Lung (tissue), 12 donors: ENCODE measurements around the gene CABLES2. TPM values are rescaled to one million over a fixed set of nuclear protein-coding genes. Genes with fewer than 3 reads are reported as not detected.

Experiments
- ATAC-seq: fragments of 200-7000 bp; cut with Tn5 transposase; one replicate; pipeline ENCODE4 v1.9.1; 2020; ENCODE audit warnings: moderate number of reproducible peaks; ENCODE audit not compliant: insufficient read depth, low FRiP score
- DNase-seq, 3 donors: peaks; one replicate each; pipeline ENCODE4 v3.0.0-alpha.2; 2013 to 2017
- H3K27ac ChIP-seq, 2 donors: one replicate each; pipeline ENCODE4 v1.5.1; 2013; ENCODE audit warnings: mild to moderate bottlenecking in 2 of 2, moderate library complexity in 2 of 2, control low read depth in 1 of 2, inconsistent platforms in 1 of 2, low read depth in 1 of 2, low read length in 1 of 2
- H3K27me3 ChIP-seq, 3 donors: one replicate each; pipeline ENCODE4 v1.5.1; 2013; ENCODE audit warnings: low read length in 2 of 3; ENCODE audit not compliant: control insufficient read depth in 3 of 3, insufficient read depth in 3 of 3
- H3K36me3 ChIP-seq, 4 donors: one replicate each; pipeline ENCODE4 v1.5.1; 2013; ENCODE audit warnings: low read length in 4 of 4, mild to moderate bottlenecking in 1 of 4, moderate library complexity in 1 of 4; ENCODE audit not compliant: control insufficient read depth in 4 of 4, insufficient read depth in 4 of 4
- H3K4me1 ChIP-seq, 5 donors: one replicate each; pipeline ENCODE4 v1.5.1; 2013; ENCODE audit warnings: low read length in 5 of 5, mild to moderate bottlenecking in 2 of 5, moderate library complexity in 1 of 5; ENCODE audit not compliant: control insufficient read depth in 5 of 5, insufficient read depth in 5 of 5
- H3K4me3 ChIP-seq: one replicate; pipeline ENCODE4 v1.5.1; 2013; ENCODE audit warnings: mild to moderate bottlenecking, control low read depth, moderate library complexity
- H3K9ac ChIP-seq, 2 donors: one replicate each; pipeline ENCODE4 v1.5.1; 2013; ENCODE audit warnings: low read length in 2 of 2, control low read depth in 1 of 2; ENCODE audit not compliant: insufficient read depth in 1 of 2
- H3K9me3 ChIP-seq, 4 donors: one replicate each; pipeline ENCODE4 v1.5.1; 2013; ENCODE audit warnings: low read length in 3 of 4, mild to moderate bottlenecking in 1 of 4, moderate library complexity in 1 of 4; ENCODE audit not compliant: control insufficient read depth in 4 of 4, insufficient read depth in 3 of 4
- WGBS, 2 donors: extraction: QIAGEN DNeasy Blood & Tissue Kit; methylation state at CpG; one replicate each; pipeline ENCODE4 v1.1.7; 2013; 5-methylcytosine and 5-hydroxymethylcytosine counted together
- polyA plus RNA-seq, 2 donors: library from polyadenylated mRNA; stranded (reverse); fragments of 200-250 nt; gene quantifications; one replicate each; pipeline ENCODE4 v1.2.1, GENCODE V29; 2013
- total RNA-seq, 2 donors: library from RNA; depleted of rRNA in 1 of 2; stranded (reverse); fragments of >200 nt in 1 of 2; gene quantifications; one replicate each; pipeline ENCODE4 v1.2.1, GENCODE V29; 2014 to 2021
- TF ChIP-seq, protein P1 (sequence below): IDR thresholded peaks from 2 replicates; pipeline ENCODE4 v1.5.1; 2012; ENCODE audit warnings: mild to moderate bottlenecking; ENCODE audit errors: control extremely low read depth, extremely low read depth
- donor health status: control.
- donor health status: control.
- donor health status: Bipolar disorder and iron deficiency.
- donor health status: healthy.
- donor health status: DM: yes; HTN: yes; CAD: no.

The CABLES2 gene
- total and polyA plus RNA-seq, 4 donors: 1.9 to 4.4 (median 3.6) TPM

DNA sequence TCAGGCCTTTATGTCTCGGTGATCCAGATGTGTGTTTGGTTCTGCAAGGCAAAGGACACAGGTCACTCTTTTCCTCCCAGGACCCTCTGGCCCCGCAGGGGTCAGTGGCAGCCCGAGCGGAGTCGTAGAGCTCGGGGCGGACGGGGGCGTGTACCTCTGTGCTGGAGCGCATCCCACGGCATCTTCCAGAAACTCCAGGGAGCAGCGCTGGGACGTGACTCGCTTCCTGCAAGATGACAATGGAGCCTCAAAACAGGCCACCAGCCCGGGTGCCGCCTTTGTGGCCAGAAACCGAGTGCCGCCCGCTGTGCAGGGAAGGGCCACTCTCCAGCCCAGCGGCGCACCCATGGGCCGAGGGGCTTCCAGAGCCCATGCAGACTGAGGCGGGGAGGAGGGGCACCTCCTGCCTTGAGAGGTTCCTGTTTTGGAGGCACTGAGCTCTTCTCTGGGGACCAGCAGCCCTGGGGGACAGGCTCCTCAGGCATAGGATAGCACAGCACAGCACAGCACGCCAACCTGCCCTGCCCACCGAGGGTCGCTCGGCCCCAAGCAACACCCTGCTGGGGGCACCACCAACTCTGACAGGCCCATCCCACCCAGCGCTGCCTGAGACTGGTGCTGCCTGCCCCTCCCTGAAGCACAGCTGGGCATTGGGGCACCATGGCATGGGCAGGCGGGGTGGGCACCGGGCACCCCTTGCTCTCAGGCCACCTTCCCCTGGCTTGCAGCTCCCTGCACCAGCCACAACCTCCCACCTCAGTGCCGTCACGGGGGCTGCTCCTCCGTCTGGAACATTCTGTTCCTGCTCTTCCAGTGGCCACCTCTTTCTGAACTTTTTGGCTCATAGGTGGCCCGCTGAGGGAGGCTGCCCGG lies 10.5 kb downstream of the CABLES2 start:
- H3K36me3 ChIP-seq: peaks cover 0 to 38% (median 22%) of the 10 kb centered on the region in 4 donors
- ATAC-seq: no peak

DNA sequence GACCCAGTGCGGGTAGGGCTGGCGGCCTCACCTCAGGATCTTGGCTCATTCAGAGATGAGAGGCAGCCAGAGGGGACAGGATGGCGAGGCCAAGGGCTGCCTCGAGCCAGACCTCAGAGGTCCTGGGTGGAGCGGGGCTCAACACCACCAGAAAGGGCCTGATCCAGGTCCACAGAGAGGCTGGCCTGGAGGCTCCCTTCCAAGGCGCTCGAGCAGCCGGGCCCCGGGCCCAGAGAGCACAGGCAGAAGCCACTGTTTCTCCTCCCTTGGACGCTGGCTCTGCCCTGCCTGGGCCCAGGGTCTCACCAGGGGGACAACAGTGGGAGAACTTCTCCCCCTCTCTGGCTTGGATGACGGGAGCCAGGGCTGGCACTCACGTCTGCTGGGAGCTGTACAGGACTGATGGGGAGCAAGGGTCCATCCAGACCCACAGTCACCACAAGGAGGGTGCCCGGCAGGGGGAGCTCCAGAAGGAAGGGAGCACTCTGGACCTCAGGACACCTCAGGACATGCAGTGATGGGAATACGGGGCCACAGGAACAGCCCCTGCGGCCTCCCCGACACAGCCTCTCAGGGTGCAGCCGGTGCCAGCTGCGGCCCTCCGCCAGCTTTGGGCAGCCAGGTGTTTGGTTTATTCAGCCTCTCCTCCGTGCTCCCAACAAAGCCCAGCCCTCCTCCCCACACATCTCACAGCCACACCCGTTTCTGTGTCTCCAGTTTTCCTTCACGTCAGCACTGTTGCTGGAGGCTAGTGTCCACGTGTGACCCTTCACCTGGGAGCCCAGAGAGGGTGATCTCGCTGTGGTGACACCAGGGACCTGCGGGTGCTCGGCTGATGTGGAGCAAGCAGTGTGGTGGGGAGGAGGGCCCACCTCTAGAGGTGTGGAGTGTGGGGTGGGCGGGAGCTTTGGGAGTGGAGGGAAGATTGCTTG lies 11.5 kb downstream of the CABLES2 start:
- H3K4me1 ChIP-seq: no peaks in the 10 kb centered on the region
- DNase-seq: no peak
- H3K9ac ChIP-seq: no peak overlapping the region
- no peak for ATAC-seq
- 91 to 94% methylated on average over 27 of the region's 27 CpGs for WGBS, 2 donors
- no peak overlapping the region for H3K4me3 ChIP-seq
- no peaks in the 10 kb centered on the region for H3K9me3 ChIP-seq
- no peaks in the 10 kb centered on the region for H3K27me3 ChIP-seq
- H3K36me3 ChIP-seq: peaks cover 0 to 42% (median 20%) of the 10 kb centered on the region in 4 donors
- H3K27ac ChIP-seq: no peak overlapping the region
- TF ChIP-seq, protein P1, sequence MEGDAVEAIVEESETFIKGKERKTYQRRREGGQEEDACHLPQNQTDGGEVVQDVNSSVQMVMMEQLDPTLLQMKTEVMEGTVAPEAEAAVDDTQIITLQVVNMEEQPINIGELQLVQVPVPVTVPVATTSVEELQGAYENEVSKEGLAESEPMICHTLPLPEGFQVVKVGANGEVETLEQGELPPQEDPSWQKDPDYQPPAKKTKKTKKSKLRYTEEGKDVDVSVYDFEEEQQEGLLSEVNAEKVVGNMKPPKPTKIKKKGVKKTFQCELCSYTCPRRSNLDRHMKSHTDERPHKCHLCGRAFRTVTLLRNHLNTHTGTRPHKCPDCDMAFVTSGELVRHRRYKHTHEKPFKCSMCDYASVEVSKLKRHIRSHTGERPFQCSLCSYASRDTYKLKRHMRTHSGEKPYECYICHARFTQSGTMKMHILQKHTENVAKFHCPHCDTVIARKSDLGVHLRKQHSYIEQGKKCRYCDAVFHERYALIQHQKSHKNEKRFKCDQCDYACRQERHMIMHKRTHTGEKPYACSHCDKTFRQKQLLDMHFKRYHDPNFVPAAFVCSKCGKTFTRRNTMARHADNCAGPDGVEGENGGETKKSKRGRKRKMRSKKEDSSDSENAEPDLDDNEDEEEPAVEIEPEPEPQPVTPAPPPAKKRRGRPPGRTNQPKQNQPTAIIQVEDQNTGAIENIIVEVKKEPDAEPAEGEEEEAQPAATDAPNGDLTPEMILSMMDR: no peak

More for the DNA sequence above, 10.5 kb downstream of the CABLES2 start:
- WGBS, 2 donors: 91 to 93% methylated on average over 35 of the region's 35 CpGs
- TF ChIP-seq, protein P1: no peak
- H3K4me3 ChIP-seq: no peak overlapping the region
- no peak overlapping the region for H3K27ac ChIP-seq
- no peaks in the 10 kb centered on the region for H3K4me1 ChIP-seq
- H3K9ac ChIP-seq: no peak overlapping the region
- H3K27me3 ChIP-seq: no peaks in the 10 kb centered on the region
- H3K9me3 ChIP-seq: no peaks in the 10 kb centered on the region
- no peak for DNase-seq

DNA sequence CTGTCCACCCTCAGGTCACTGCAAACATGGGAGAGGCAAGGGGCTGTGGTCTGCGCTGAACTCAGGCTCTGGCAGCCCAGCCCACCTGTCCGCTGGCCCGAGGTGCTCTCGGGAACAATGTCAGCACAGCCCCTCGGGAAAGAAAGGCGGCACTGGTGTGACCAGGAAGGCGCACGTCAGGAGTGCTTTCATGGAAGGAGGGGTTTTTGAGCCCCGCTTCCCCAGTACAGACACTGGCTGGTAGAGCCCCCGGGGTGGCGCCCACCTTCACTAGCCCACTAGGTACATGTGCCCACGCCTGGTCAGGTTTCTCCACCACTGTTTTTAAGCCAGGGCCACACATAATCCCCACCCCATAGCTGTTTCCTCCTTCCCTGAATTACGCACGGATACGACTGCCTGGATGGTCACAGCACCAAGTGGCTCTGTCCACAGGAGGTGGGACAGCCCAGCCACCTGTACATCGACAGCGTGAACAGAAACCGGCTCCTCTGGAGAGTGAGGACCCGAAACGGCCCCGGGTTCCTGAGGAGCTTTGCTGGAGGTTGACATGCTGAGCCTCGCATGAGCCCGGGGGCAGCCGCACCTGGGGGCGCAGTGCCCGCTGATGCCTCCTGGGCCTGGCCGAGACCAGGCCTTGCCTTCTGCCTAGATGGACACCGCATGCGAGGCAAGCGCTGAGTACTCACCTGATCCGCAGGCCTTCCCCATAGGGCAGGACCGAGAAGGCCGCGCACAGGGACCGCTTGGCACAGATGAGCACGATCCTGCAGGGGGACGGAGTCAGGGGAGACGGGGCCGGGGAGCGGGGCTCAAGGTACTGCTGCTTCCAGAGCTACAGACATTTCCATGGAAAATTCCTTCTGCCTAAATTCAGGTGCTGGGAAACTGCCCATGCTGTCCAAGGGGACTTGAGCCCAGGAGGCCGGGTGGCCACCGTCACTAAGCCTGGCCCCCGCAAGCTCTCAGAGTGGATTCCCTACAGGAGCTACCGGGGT lies 12.5 kb downstream of the CABLES2 start:
- H3K9ac ChIP-seq: no peak overlapping the region
- no peak for ATAC-seq
- H3K36me3 ChIP-seq: peaks cover 0 to 44% (median 22%) of the 10 kb centered on the region in 4 donors
- no peaks in the 10 kb centered on the region for H3K4me1 ChIP-seq
- DNase-seq: no peak
- TF ChIP-seq, protein P1: no peak
- H3K27me3 ChIP-seq: no peaks in the 10 kb centered on the region
- no peak overlapping the region for H3K27ac ChIP-seq
- H3K4me3 ChIP-seq: no peak overlapping the region
- no peaks in the 10 kb centered on the region for H3K9me3 ChIP-seq
- WGBS, 2 donors: 93 to 94% methylated on average over 44 of the region's 44 CpGs
